ENCODE results near the gene HNMT.

DNA sequence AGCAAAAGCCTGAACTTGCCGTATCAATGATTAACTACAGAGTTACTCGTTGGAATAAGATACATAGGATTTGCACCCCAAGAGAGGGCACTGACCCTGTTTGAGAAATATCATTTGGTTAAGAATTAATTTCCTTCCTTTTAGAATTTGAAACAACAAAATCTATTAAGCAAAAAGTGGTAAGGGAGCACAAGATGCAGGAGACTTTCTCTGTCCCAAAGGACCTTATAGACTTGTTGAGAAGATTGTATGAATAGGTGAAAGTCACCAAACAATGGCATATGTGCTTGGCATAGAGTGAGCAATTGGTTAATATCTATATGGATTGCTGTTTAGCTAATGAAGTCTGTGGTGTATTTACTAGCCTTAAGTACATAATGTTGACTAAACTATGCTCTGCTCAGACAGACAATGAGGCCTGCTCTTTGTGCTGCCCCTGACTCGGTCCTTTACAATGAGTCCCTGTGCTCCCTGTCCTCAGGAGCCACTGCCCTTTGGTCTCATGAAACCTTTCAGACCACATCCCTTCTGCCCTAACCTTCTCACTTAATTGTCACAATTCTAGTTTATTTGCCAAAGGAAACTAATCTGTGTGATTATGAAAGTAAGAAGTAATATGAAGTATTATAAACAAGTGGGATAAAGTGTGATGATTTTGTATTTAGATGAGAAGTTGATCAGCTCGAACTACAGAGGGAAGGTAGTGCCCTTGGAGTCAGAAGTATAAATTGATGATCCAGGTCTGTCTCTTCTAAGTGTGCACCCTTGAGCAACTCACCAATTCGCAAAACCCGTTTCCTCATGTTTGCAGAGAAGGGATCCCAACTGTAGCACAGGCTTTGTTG, 21.2 kb upstream of the HNMT start:
- no peak for TF ChIP-seq EP300 (IDR thresholded peaks at IDR 0.05)
- TF ChIP-seq, protein P1, sequence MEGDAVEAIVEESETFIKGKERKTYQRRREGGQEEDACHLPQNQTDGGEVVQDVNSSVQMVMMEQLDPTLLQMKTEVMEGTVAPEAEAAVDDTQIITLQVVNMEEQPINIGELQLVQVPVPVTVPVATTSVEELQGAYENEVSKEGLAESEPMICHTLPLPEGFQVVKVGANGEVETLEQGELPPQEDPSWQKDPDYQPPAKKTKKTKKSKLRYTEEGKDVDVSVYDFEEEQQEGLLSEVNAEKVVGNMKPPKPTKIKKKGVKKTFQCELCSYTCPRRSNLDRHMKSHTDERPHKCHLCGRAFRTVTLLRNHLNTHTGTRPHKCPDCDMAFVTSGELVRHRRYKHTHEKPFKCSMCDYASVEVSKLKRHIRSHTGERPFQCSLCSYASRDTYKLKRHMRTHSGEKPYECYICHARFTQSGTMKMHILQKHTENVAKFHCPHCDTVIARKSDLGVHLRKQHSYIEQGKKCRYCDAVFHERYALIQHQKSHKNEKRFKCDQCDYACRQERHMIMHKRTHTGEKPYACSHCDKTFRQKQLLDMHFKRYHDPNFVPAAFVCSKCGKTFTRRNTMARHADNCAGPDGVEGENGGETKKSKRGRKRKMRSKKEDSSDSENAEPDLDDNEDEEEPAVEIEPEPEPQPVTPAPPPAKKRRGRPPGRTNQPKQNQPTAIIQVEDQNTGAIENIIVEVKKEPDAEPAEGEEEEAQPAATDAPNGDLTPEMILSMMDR (IDR thresholded peaks at IDR 0.05) = no peak

Data from gastroesophageal sphincter (tissue), 3 donors.